K562 (cell line): ENCODE measurements around the gene TCAP. TPM values are rescaled to one million over a fixed set of nuclear protein-coding genes. Genes with fewer than 3 reads are reported as not detected.

ENCODE experiments used
- CC2D1A ChIP-seq: fragments of 450-650 bp; IDR thresholded peaks from 2 replicates; pipeline ENCODE4 v1.6.1; 2017; ENCODE audit warnings: mild to moderate bottlenecking
- EP300 ChIP-seq: IDR thresholded peaks from 2 replicates; pipeline ENCODE4 v1.6.1; 2012; ENCODE audit warnings: low read length, improper control_type of control experiment
- ETS2 ChIP-seq: IDR thresholded peaks from 2 replicates; pipeline ENCODE4 v1.6.1; 2016; ENCODE audit warnings: borderline replicate concordance, missing genetic modification characterization, mild to moderate bottlenecking, moderate library complexity, missing compliant biosample characterization; ENCODE audit not compliant: poor library complexity, severe bottlenecking
- HLTF ChIP-seq: fragments of 450-650 bp; IDR thresholded peaks from 2 replicates; pipeline ENCODE4 v1.6.1; 2016
- MIER1 ChIP-seq: fragments of 450-650 bp; IDR thresholded peaks from 2 replicates; pipeline ENCODE4 v1.6.1; 2016; ENCODE audit warnings: antibody characterized with exemption, mild to moderate bottlenecking, low read depth
- MYC ChIP-seq, 2 experiments: fragments of 250-450 bp in 1 of 2; sonication (Bioruptor Pico) in 1 of 2; IDR thresholded peaks; 2 replicates each; pipeline versions ENCODE4 v1.5.1 to v1.6.1; 2012 to 2021; ENCODE audit warnings: low read depth in 2 of 2, borderline replicate concordance in 1 of 2, improper control_type of control experiment in 1 of 2, low read length in 1 of 2, mild to moderate bottlenecking in 1 of 2, moderate library complexity in 1 of 2
- NCOA1 ChIP-seq: fragments of 450-650 bp; IDR thresholded peaks from 2 replicates; pipeline ENCODE4 v1.6.1; 2016; ENCODE audit warnings: low read depth
- NEUROD1 ChIP-seq: fragments of 150-350 bp; IDR thresholded peaks from 2 replicates; pipeline ENCODE4 v1.6.1; 2014; ENCODE audit warnings: borderline replicate concordance, low read length, low read depth; ENCODE audit not compliant: partially characterized antibody
- SMAD4 ChIP-seq: fragments of 250-450 bp; sonication (Bioruptor Pico); conservative IDR thresholded peaks from 2 replicates; pipeline ENCODE4 v1.8.0; 2021; ENCODE audit warnings: inconsistent platforms, mild to moderate bottlenecking, moderate library complexity
- SP1 ChIP-seq: sonication (generic); formaldehyde crosslinking; IDR thresholded peaks from 2 replicates; pipeline ENCODE4 v1.8.1; 2022; ENCODE audit warnings: mild to moderate bottlenecking, missing genetic modification reagents
- STAT5A ChIP-seq: IDR thresholded peaks from 2 replicates; pipeline ENCODE4 v1.6.1; 2012; ENCODE audit warnings: low read length, inconsistent platforms, borderline replicate concordance
- YY1 ChIP-seq, 3 experiments: IDR thresholded peaks; 2 replicates each; pipeline ENCODE4 v1.6.1; 2011; ENCODE audit warnings: low read length in 2 of 3, mild to moderate bottlenecking in 2 of 3, moderate library complexity in 2 of 3, borderline replicate concordance in 1 of 3, control low read depth in 1 of 3, low read depth in 1 of 3; ENCODE audit not compliant: insufficient read depth in 3 of 3, insufficient replicate concordance in 2 of 3, control insufficient read depth in 1 of 3, insufficient read length in 1 of 3; ENCODE audit errors: extremely low read depth in 1 of 3
- ZBTB7A ChIP-seq: IDR thresholded peaks from 2 replicates; pipeline ENCODE4 v1.6.1; 2011; ENCODE audit warnings: low read depth, mild to moderate bottlenecking, low read length, moderate library complexity, borderline replicate concordance; ENCODE audit not compliant: control insufficient read depth
- ZNF282 ChIP-seq: sonication (generic); formaldehyde crosslinking; IDR thresholded peaks from 2 replicates; pipeline ENCODE4 v1.8.1; 2023; ENCODE audit warnings: missing genetic modification reagents
- polyA plus RNA-seq, 8 experiments: library from polyadenylated mRNA; depleted of rRNA in 4 of 8; stranded (reverse) in 5 of 8; unstranded in 3 of 8; fragments of >200 nt; fragmentation: Nextera tagmentation in 2 of 8; fragmentation: Illumina TruSeq in 1 of 8; extraction: Ambion mirVana in 2 of 8; extraction: Trizol in 1 of 8; gene quantifications; 2 replicates each; pipeline versions ENCODE4 v1.2.1 to v1.2.3, GENCODE V29; 2011 to 2014; ENCODE audit warnings: inconsistent platforms in 1 of 8, missing spikeins in 1 of 8
- total RNA-seq, 7 experiments: library from RNA; depleted of rRNA in 6 of 7; stranded (reverse); fragments of >200 nt in 6 of 7; fragmentation: Illumina TruSeq in 2 of 7; extraction: Trizol in 2 of 7; gene quantifications; 2 replicates each; pipeline versions ENCODE4 v1.2.1 to v1.2.3, GENCODE V29; 2011 to 2021; ENCODE audit warnings: low replicate concordance in 1 of 7
- TF ChIP-seq, protein P1 (sequence below): fragments of 450-650 bp; formaldehyde crosslinking; IDR thresholded peaks from 2 replicates; pipeline ENCODE4 v1.4.0; 2020; ENCODE audit warnings: mild to moderate bottlenecking, moderate library complexity
- TF ChIP-seq, protein P2 (sequence below), 2 experiments: fragments of 450-650 bp; IDR thresholded peaks; 2 replicates each; pipeline ENCODE4 v1.6.1; 2018; ENCODE audit warnings: mild to moderate bottlenecking in 2 of 2, low read depth in 1 of 2; ENCODE audit not compliant: partially characterized antibody in 2 of 2
- TF ChIP-seq, protein P3 (sequence below): sonication (generic); formaldehyde crosslinking; IDR thresholded peaks from 2 replicates; pipeline ENCODE4 v1.5.0; 2020; ENCODE audit warnings: missing genetic modification reagents

TCAP gene
- total and polyA plus RNA-seq, 9 of the 15 experiments (the other 6 are each of a cell fraction or from before 2014, with no cell fraction given) = 0.33 to 1.4 (median 0.82) TPM; not detected in 2

DNA sequence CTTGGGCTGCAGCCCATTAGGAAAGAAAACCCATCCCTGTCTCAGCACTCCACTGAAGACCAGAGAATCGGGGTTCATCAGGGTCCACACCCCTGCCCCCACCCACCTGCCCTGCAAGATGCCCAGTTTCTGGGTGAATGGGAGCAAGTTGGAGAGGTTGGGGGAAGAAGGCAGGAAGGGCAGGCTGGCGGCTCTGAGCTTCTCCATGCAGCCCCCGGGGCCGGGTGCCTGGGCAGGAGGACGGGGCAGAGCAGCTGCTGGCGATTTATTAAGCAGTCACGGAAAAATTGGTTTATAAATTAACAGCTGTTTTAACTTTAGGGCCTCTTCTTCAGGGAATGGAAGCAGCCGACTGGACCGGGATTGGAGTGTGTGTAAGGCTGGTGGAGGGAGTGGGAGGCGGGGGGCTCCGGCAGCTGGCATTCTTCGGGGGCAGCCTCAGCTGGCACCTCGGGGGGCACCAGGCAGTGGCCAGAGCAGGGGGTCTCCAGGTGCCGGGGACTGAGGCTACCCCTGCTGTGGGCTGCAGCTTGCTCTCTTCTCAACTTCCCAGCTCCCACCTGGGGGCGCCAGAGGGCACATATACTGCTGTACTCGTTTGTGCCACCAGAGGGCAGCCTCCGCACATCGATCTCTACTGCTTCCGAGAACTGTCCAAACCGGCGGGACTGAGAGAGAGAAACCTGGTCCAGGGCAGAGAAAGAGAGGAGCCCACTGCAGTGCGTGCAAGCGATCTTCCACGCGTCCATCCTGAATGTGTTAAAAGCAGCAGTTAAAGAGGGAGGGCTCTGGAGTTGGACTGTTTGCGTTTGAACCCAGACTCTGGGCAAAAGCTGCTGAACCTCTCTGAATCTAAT, 43.4 kb upstream of the TCAP start (continued):
- TF ChIP-seq, protein P1, sequence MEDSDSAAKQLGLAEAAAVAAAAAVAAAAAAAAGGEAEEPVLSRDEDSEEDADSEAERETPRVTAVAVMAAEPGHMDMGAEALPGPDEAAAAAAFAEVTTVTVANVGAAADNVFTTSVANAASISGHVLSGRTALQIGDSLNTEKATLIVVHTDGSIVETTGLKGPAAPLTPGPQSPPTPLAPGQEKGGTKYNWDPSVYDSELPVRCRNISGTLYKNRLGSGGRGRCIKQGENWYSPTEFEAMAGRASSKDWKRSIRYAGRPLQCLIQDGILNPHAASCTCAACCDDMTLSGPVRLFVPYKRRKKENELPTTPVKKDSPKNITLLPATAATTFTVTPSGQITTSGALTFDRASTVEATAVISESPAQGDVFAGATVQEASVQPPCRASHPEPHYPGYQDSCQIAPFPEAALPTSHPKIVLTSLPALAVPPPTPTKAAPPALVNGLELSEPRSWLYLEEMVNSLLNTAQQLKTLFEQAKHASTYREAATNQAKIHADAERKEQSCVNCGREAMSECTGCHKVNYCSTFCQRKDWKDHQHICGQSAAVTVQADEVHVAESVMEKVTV = peak; percentile 93
- TF ChIP-seq, protein P2, sequence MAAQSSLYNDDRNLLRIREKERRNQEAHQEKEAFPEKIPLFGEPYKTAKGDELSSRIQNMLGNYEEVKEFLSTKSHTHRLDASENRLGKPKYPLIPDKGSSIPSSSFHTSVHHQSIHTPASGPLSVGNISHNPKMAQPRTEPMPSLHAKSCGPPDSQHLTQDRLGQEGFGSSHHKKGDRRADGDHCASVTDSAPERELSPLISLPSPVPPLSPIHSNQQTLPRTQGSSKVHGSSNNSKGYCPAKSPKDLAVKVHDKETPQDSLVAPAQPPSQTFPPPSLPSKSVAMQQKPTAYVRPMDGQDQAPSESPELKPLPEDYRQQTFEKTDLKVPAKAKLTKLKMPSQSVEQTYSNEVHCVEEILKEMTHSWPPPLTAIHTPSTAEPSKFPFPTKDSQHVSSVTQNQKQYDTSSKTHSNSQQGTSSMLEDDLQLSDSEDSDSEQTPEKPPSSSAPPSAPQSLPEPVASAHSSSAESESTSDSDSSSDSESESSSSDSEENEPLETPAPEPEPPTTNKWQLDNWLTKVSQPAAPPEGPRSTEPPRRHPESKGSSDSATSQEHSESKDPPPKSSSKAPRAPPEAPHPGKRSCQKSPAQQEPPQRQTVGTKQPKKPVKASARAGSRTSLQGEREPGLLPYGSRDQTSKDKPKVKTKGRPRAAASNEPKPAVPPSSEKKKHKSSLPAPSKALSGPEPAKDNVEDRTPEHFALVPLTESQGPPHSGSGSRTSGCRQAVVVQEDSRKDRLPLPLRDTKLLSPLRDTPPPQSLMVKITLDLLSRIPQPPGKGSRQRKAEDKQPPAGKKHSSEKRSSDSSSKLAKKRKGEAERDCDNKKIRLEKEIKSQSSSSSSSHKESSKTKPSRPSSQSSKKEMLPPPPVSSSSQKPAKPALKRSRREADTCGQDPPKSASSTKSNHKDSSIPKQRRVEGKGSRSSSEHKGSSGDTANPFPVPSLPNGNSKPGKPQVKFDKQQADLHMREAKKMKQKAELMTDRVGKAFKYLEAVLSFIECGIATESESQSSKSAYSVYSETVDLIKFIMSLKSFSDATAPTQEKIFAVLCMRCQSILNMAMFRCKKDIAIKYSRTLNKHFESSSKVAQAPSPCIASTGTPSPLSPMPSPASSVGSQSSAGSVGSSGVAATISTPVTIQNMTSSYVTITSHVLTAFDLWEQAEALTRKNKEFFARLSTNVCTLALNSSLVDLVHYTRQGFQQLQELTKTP (IDR thresholded peaks at IDR 0.05; ENCODE audit: low read depth in 1 of 2, partially characterized antibody in 2 of 2) = peak in 1 of 2 experiments; percentile 47
- TF ChIP-seq YY1 (IDR thresholded peaks at IDR 0.05; ENCODE audit: borderline replicate concordance in 1 of 3, control insufficient read depth in 1 of 3, extremely low read depth in 1 of 3, insufficient read depth in 3 of 3, insufficient read length in 1 of 3, insufficient replicate concordance in 2 of 3, low read depth in 1 of 3, low read length in 2 of 3) (peak in 1 of 3 experiments; percentile 23), SMAD4 (CRISPR knock-in tag) (peak; percentile 24; the same call in 1 of the 2 replicates), ETS2 (tag) (no peak), ZBTB7A (peak; percentile 60; the same call in 1 of the 2 replicates), SP1 (CRISPR knock-in tag) (peak; percentile 63), CC2D1A (peak; percentile 77), EP300 (no peak), NCOA1 (no peak), MIER1 (0 out of 2 replicates have a peak, but pooled peaks have one; percentile 64), STAT5A (peak; percentile 43; the same call in 1 of the 2 replicates), ZNF282 (CRISPR knock-in tag) (no peak), HLTF (no peak), NEUROD1 (peak; percentile 23), MYC (IDR thresholded peaks at IDR 0.05; ENCODE audit: low read depth, low read length) (peak; percentile 26; the same call in 1 of the 2 replicates), MYC (CRISPR knock-in tag; IDR thresholded peaks at IDR 0.05; ENCODE audit: borderline replicate concordance, low read depth) (no peak)
- TF ChIP-seq, protein P3, sequence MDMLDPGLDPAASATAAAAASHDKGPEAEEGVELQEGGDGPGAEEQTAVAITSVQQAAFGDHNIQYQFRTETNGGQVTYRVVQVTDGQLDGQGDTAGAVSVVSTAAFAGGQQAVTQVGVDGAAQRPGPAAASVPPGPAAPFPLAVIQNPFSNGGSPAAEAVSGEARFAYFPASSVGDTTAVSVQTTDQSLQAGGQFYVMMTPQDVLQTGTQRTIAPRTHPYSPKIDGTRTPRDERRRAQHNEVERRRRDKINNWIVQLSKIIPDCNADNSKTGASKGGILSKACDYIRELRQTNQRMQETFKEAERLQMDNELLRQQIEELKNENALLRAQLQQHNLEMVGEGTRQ = no peak
